Measurements from ENCODE around the gene DOK6.

The DOK6 gene

GRCh38 chr18:69597561-69597960 is 196.9 kb downstream of the DOK6 start:
- TF ChIP-seq CTCF (IDR thresholded peaks at IDR 0.05; ENCODE audit: borderline replicate concordance, insufficient read depth, low read depth, low read length), result no peak
- no peak overlapping the region for H3K4me3 ChIP-seq (ENCODE audit: low read depth, low read length)

GRCh38 chr18:69599377-69599776 is 198.7 kb downstream of the DOK6 start:
- TF ChIP-seq CTCF (IDR thresholded peaks at IDR 0.05; ENCODE audit: borderline replicate concordance, insufficient read depth, low read depth, low read length), result no peak
- H3K4me3 ChIP-seq (ENCODE audit: low read depth, low read length), result no peak overlapping the region

GRCh38 chr18:69612242-69612641 is 211.6 kb downstream of the DOK6 start:
- TF ChIP-seq CTCF (IDR thresholded peaks at IDR 0.05; ENCODE audit: borderline replicate concordance, insufficient read depth, low read depth, low read length), result no peak
- H3K4me3 ChIP-seq (ENCODE audit: low read depth, low read length), result no peak overlapping the region

GRCh38 chr18:69616114-69616513 is 215.4 kb downstream of the DOK6 start:
- no peak for TF ChIP-seq CTCF (IDR thresholded peaks at IDR 0.05; ENCODE audit: borderline replicate concordance, insufficient read depth, low read depth, low read length)

GRCh38 chr18:69617408-69617807 is 216.7 kb downstream of the DOK6 start:
- no peak for TF ChIP-seq CTCF (IDR thresholded peaks at IDR 0.05; ENCODE audit: borderline replicate concordance, insufficient read depth, low read depth, low read length)
- no peak overlapping the region for H3K4me3 ChIP-seq (ENCODE audit: low read depth, low read length)

More at GRCh38 chr18:69616114-69616513, 215.4 kb downstream of the DOK6 start:
- no peak overlapping the region for H3K4me3 ChIP-seq (ENCODE audit: low read depth, low read length)

- H3K4me3 ChIP-seq (ENCODE audit: low read depth, low read length), result no peak overlapping the region
- TF ChIP-seq CTCF (IDR thresholded peaks at IDR 0.05; ENCODE audit: borderline replicate concordance, insufficient read depth, low read depth, low read length), result no peak
Observed at GRCh38 chr18:69617888-69618287, 217.2 kb downstream of the DOK6 start.

GRCh38 chr18:69622184-69622583 is 221.5 kb downstream of the DOK6 start:
- H3K4me3 ChIP-seq (ENCODE audit: low read depth, low read length), result no peak overlapping the region
- TF ChIP-seq CTCF (IDR thresholded peaks at IDR 0.05; ENCODE audit: borderline replicate concordance, insufficient read depth, low read depth, low read length), result no peak

All from GM12875 (cell line).